Ishikawa (cell line): ENCODE measurements around the gene PCDH8.

Experiments
- CEBPB ChIP-seq: IDR thresholded peaks from 2 replicates; pipeline ENCODE4 v1.6.1; 2012
- EGR1 ChIP-seq: IDR thresholded peaks from 2 replicates; pipeline ENCODE4 v1.6.1; 2012
- EP300 ChIP-seq: IDR thresholded peaks from 2 replicates; pipeline ENCODE4 v1.6.1; 2012; ENCODE audit warnings: borderline replicate concordance
- MAX ChIP-seq: IDR thresholded peaks from 2 replicates; pipeline ENCODE4 v1.6.1; 2012
- NFIC ChIP-seq: IDR thresholded peaks from 2 replicates; pipeline ENCODE4 v1.6.1; 2012
- RAD21 ChIP-seq: IDR thresholded peaks from 2 replicates; pipeline ENCODE4 v1.6.1; 2012; ENCODE audit warnings: low read depth
- REST ChIP-seq: IDR thresholded peaks from 2 replicates; pipeline ENCODE4 v1.6.1; 2012; ENCODE audit warnings: low read depth, mild to moderate bottlenecking
- TAF1 ChIP-seq: IDR thresholded peaks from 2 replicates; pipeline ENCODE4 v1.6.1; 2012; ENCODE audit warnings: low read depth, mild to moderate bottlenecking
- USF1 ChIP-seq: IDR thresholded peaks from 2 replicates; pipeline ENCODE4 v1.6.1; 2012
- YY1 ChIP-seq: IDR thresholded peaks from 2 replicates; pipeline ENCODE4 v1.6.1; 2012; ENCODE audit warnings: low read depth

GRCh38 chr13:52862358-52863206 lies 14.1 kb upstream of the PCDH8 start:
- no peak for TF ChIP-seq CEBPB
- peak; percentile 25; the same call in 1 of the 2 replicates for TF ChIP-seq RAD21
- no peak for TF ChIP-seq NFIC
- no peak for TF ChIP-seq EP300
- no peak for TF ChIP-seq REST
- no peak for TF ChIP-seq TAF1
- no peak for TF ChIP-seq YY1
- TF ChIP-seq USF1, result no peak
- TF ChIP-seq MAX, result no peak
- TF ChIP-seq EGR1, result no peak
